ENCODE data around the gene PINK1. TPM values are rescaled to one million over a fixed set of nuclear protein-coding genes. Genes with fewer than 3 reads are reported as not detected.

PINK1 gene
- polyA plus RNA-seq, 1 of the 3 experiments (the other 2 are of a cell fraction) = 24.4 TPM

- Histone ChIP-seq H3K4me3 (ENCODE audit: low read depth in 2 of 2, low read length in 1 of 2) (no peak overlapping the region), H3K9me3 (no peaks in the 10 kb centered on the region), H3K36me3 (replicated peaks in 1 of 2; ENCODE audit: control insufficient read depth in 1 of 2, insufficient read depth in 2 of 2, low read length in 1 of 2) (no peaks in the 10 kb centered on the region), H3K79me2 (ENCODE audit: insufficient read depth) (peaks cover 5% of the 10 kb centered on the region), H3K27ac (ENCODE audit: low read depth in 2 of 2, low read length in 1 of 2) (no peak overlapping the region), H3K9ac (no peak overlapping the region), H3K4me1 (ENCODE audit: control insufficient read depth in 1 of 2, insufficient read depth in 2 of 2, low read depth in 1 of 2, low read length in 1 of 2) (peaks cover 0 to 7% of the 10 kb centered on the region in 2 experiments; a peak in 1 of 4 replicates), H3F3A (replicated peaks; ENCODE audit: insufficient read depth) (no peaks in the 10 kb centered on the region), H3K9me2 (no peaks in the 10 kb centered on the region), H4K20me1 (ENCODE audit: insufficient read depth) (no peaks in the 10 kb centered on the region), H3K4me2 (no peak overlapping the region), H2AFZ (ENCODE audit: low read depth) (no peak overlapping the region), H3K27me3 (ENCODE audit: insufficient read depth) (no peaks in the 10 kb centered on the region)
- no peak for TF ChIP-seq GATA2 (CRISPR knock-in tag; IDR thresholded peaks at IDR 0.05)
- TF ChIP-seq NFIC (IDR thresholded peaks at IDR 0.05; ENCODE audit: borderline replicate concordance) = no peak
- no peak for TF ChIP-seq RAD21 (IDR thresholded peaks at IDR 0.05; ENCODE audit: low read length)
- TF ChIP-seq CHD2 (IDR thresholded peaks at IDR 0.05; ENCODE audit: low read length, partially characterized antibody) = no peak
- no peak for TF ChIP-seq TCF12 (IDR thresholded peaks at IDR 0.05)
- TF ChIP-seq, protein P1, sequence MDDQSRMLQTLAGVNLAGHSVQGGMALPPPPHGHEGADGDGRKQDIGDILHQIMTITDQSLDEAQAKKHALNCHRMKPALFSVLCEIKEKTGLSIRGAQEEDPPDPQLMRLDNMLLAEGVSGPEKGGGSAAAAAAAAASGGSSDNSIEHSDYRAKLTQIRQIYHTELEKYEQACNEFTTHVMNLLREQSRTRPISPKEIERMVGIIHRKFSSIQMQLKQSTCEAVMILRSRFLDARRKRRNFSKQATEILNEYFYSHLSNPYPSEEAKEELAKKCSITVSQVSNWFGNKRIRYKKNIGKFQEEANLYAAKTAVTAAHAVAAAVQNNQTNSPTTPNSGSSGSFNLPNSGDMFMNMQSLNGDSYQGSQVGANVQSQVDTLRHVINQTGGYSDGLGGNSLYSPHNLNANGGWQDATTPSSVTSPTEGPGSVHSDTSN (IDR thresholded peaks at IDR 0.05) = no peak
- TF ChIP-seq SMC3 (IDR thresholded peaks at IDR 0.05; ENCODE audit: low read depth, low read length) = no peak
- TF ChIP-seq NRF1 (IDR thresholded peaks at IDR 0.05; ENCODE audit: low read depth, low read length) = no peak
- no peak for TF ChIP-seq SIN3A (IDR thresholded peaks at IDR 0.05; ENCODE audit: borderline replicate concordance, low read depth, low read length)
- TF ChIP-seq JUND (IDR thresholded peaks at IDR 0.05) = no peak
- TF ChIP-seq FOXM1 (IDR thresholded peaks at IDR 0.05; ENCODE audit: low read depth) = no peak
- no peak for TF ChIP-seq CTCF (IDR thresholded peaks at IDR 0.05)
- ChIA-PET CTCF (interaction anchor here (1.2 kb wide), 1 partner anchor 33 kb away, joined by 3 read pairs; the partner anchor contains the start of gene PINK1), POLR2A (no interaction called here)
- DNase-seq = no peak
- WGBS (ENCODE audit: low lambda C conversion rate) = 87% methylated on average over 8 of the region's 12 CpGs
Measured at GRCh38 chr1:20665726-20666125, 32.5 kb downstream of the PINK1 start.

- no peaks in the 10 kb centered on the region for H3K9me3 ChIP-seq
- H3K27me3 ChIP-seq (ENCODE audit: insufficient read depth) = no peaks in the 10 kb centered on the region
- peaks cover 0 to 7% of the 10 kb centered on the region in 2 experiments; a peak in 1 of 4 replicates for H3K4me1 ChIP-seq (ENCODE audit: control insufficient read depth in 1 of 2, insufficient read depth in 2 of 2, low read depth in 1 of 2, low read length in 1 of 2)
- H3K9ac ChIP-seq = no peak overlapping the region
- H2AFZ ChIP-seq (ENCODE audit: low read depth) = no peak overlapping the region
- H4K20me1 ChIP-seq (ENCODE audit: insufficient read depth) = no peaks in the 10 kb centered on the region
- no peak overlapping the region for H3K4me3 ChIP-seq (ENCODE audit: low read depth in 2 of 2, low read length in 1 of 2)
- WGBS (ENCODE audit: low lambda C conversion rate) = 94% methylated on average over 10 of the region's 16 CpGs
- no peaks in the 10 kb centered on the region for H3F3A ChIP-seq (replicated peaks; ENCODE audit: insufficient read depth)
- H3K79me2 ChIP-seq (ENCODE audit: insufficient read depth) = peaks cover under 1% of the 10 kb centered on the region; the same call in 1 of the 2 replicates
- TF ChIP-seq NRF1 (IDR thresholded peaks at IDR 0.05; ENCODE audit: low read depth, low read length) (no peak), SMC3 (IDR thresholded peaks at IDR 0.05; ENCODE audit: low read depth, low read length) (no peak), NFIC (IDR thresholded peaks at IDR 0.05; ENCODE audit: borderline replicate concordance) (no peak), GABPA (IDR thresholded peaks at IDR 0.05; ENCODE audit: low read depth) (no peak), FOXM1 (IDR thresholded peaks at IDR 0.05; ENCODE audit: low read depth) (no peak), POLR2AphosphoS5 (IDR thresholded peaks at IDR 0.05; ENCODE audit: low read depth, low read length) (no peak), MAX (IDR thresholded peaks at IDR 0.05; ENCODE audit: low read depth) (no peak), MXI1 (IDR thresholded peaks at IDR 0.05; ENCODE audit: low read depth, low read length) (no peak), YY1 (IDR thresholded peaks at IDR 0.05; ENCODE audit: low read depth) (no peak), GATA2 (CRISPR knock-in tag; IDR thresholded peaks at IDR 0.05) (no peak), RAD21 (IDR thresholded peaks at IDR 0.05; ENCODE audit: low read length) (no peak), ELF1 (IDR thresholded peaks at IDR 0.05) (no peak), EZH2phosphoT487 (IDR thresholded peaks at IDR 0.05; ENCODE audit: borderline replicate concordance, low read depth) (no peak)
- TF ChIP-seq, protein P1 (IDR thresholded peaks at IDR 0.05) = no peak
- no peak overlapping the region for H3K4me2 ChIP-seq
- H3K36me3 ChIP-seq (replicated peaks in 1 of 2; ENCODE audit: control insufficient read depth in 1 of 2, insufficient read depth in 2 of 2, low read length in 1 of 2) = no peaks in the 10 kb centered on the region
- POLR2A ChIA-PET = no interaction called here
- DNase-seq = no peak
- H3K9me2 ChIP-seq = no peaks in the 10 kb centered on the region
- CTCF ChIA-PET = interaction anchor here (0.7 to 1.2 kb wide), 2 partner anchors 31 to 33 kb away, joined by 3 read pairs; partner anchors contain the start of gene PINK1
- no peak overlapping the region for H3K27ac ChIP-seq (ENCODE audit: low read depth in 2 of 2, low read length in 1 of 2)
Measured at GRCh38 chr1:20666146-20666545, 32.9 kb downstream of the PINK1 start.
